GM12878 (cell line): ENCODE results near the gene BAHD1. TPM values are rescaled to one million over a fixed set of nuclear protein-coding genes. Genes with fewer than 3 reads are reported as not detected.
A peak's percentile ranks its signal among the peaks of the same experiment; 100 is the strongest.

Experiments used
- ASH2L ChIP-seq: fragments of 300-600, 200-600 bp; sonication (generic); IDR thresholded peaks from 2 replicates; pipeline ENCODE4 v1.6.1; 2017; ENCODE audit warnings: low read depth, mild to moderate bottlenecking, borderline replicate concordance
- BACH1 ChIP-seq: fragments of 450-650 bp; IDR thresholded peaks from 2 replicates; pipeline ENCODE4 v1.6.1; 2017; ENCODE audit warnings: mild to moderate bottlenecking, borderline replicate concordance
- LARP7 ChIP-seq: fragments of 450-650 bp; IDR thresholded peaks from 2 replicates; pipeline ENCODE4 v1.6.1; 2017; ENCODE audit warnings: mild to moderate bottlenecking
- MEF2B ChIP-seq: fragments of 450-650 bp; IDR thresholded peaks from 2 replicates; pipeline ENCODE4 v1.6.1; 2018; ENCODE audit warnings: mild to moderate bottlenecking, moderate library complexity; ENCODE audit not compliant: partially characterized antibody, poor library complexity, severe bottlenecking
- MLLT1 ChIP-seq: fragments of 450-650 bp; IDR thresholded peaks from 2 replicates; pipeline ENCODE4 v1.6.1; 2016; ENCODE audit warnings: mild to moderate bottlenecking
- PRDM15 ChIP-seq: fragments of 450-650 bp; formaldehyde crosslinking; IDR thresholded peaks from 2 replicates; pipeline ENCODE4 v1.4.0; 2020; ENCODE audit warnings: mild to moderate bottlenecking, moderate library complexity
- SKIL ChIP-seq: fragments of 450-650 bp; IDR thresholded peaks from 2 replicates; pipeline ENCODE4 v1.6.1; 2017; ENCODE audit warnings: mild to moderate bottlenecking, low read depth, inconsistent platforms; ENCODE audit not compliant: poor library complexity, severe bottlenecking
- SMAD1 ChIP-seq: fragments of 450-650 bp; IDR thresholded peaks from 2 replicates; pipeline ENCODE4 v1.6.1; 2018; ENCODE audit warnings: mild to moderate bottlenecking, low read depth; ENCODE audit not compliant: partially characterized antibody
- TAF1 ChIP-seq: IDR thresholded peaks from 2 replicates; pipeline ENCODE4 v1.6.1; 2011; ENCODE audit warnings: mild to moderate bottlenecking, low read depth, low read length, borderline replicate concordance
- TCF3 ChIP-seq: IDR thresholded peaks from 2 replicates; pipeline ENCODE4 v1.6.1; 2012; ENCODE audit warnings: low read depth, mild to moderate bottlenecking, low read length, borderline replicate concordance; ENCODE audit not compliant: insufficient read depth
- YY1 ChIP-seq: IDR thresholded peaks from 2 replicates; pipeline ENCODE4 v1.6.1; 2011; ENCODE audit warnings: low read depth, mild to moderate bottlenecking, low read length
- ZBTB11 ChIP-seq: fragments of 450-650 bp; formaldehyde crosslinking; IDR thresholded peaks from 2 replicates; pipeline ENCODE4 v1.5.0; 2022; ENCODE audit warnings: mild to moderate bottlenecking, missing genetic modification characterization
- ZBTB33 ChIP-seq: fragments of 450-650 bp; IDR thresholded peaks from 2 replicates; pipeline ENCODE4 v1.6.1; 2017; ENCODE audit warnings: mild to moderate bottlenecking
- polyA plus RNA-seq, 11 experiments: library from polyadenylated mRNA; depleted of rRNA in 4 of 11; unstranded in 6 of 11; stranded (reverse) in 5 of 11; fragments of >200 nt; fragmentation: Nextera tagmentation in 4 of 11; fragmentation: Illumina TruSeq in 1 of 11; extraction: Ambion mirVana in 4 of 11; extraction: Trizol in 1 of 11; gene quantifications; 1 replicate in 1 of 11; 2 replicates in 10 of 11; pipeline versions ENCODE4 v1.2.1 to v1.2.3, GENCODE V29; 2011 to 2016; ENCODE audit warnings: inconsistent platforms in 2 of 11, missing spikeins in 2 of 11, low read depth in 1 of 11
- total RNA-seq, 4 experiments: library from RNA; depleted of rRNA in 3 of 4; stranded (reverse); fragments of >200 nt in 3 of 4; fragmentation: Illumina TruSeq in 1 of 4; extraction: Trizol in 1 of 4; gene quantifications; 2 replicates each; pipeline versions ENCODE4 v1.2.1 to v1.2.3, GENCODE V29; 2013 to 2021

The BAHD1 gene
- total and polyA plus RNA-seq, 10 of the 15 experiments (the other 5 are each of a cell fraction or from before 2014, with no cell fraction given) = 0.21 to 21.8 (median 5.8) TPM

- TF ChIP-seq PRDM15 (CRISPR knock-in tag) (no peak), MLLT1 (peak; percentile 78), BACH1 (0 out of 2 replicates have a peak, but pooled peaks have one; percentile 6), ZBTB11 (no peak), ZBTB33 (no peak), MEF2B (no peak), TCF3 (0 out of 2 replicates have a peak, but pooled peaks have one; percentile 30), YY1 (peak; percentile 91), SKIL (no peak), SMAD1 (no peak), TAF1 (peak; percentile 69), LARP7 (peak; percentile 87), ASH2L (no peak)
Measured at GRCh38 chr15:40405501-40406381, 35.0 kb upstream of the BAHD1 start, which contains the start of gene IVD (continued).
